IMR-90 (cell line): ENCODE results near the gene ITPKB. TPM values are rescaled to one million over a fixed set of nuclear protein-coding genes. Genes with fewer than 3 reads are reported as not detected.

Experiments used
- ATAC-seq: fragments of 200-7000 bp; cut with Tn5 transposase; 2 replicates; pipeline ENCODE4 v1.9.1; 2020; ENCODE audit warnings: low read depth, mild to moderate bottlenecking, moderate library complexity
- BruUV-seq: library from RNA; stranded (reverse); fragments of 400-500 nt; replicated peaks from 2 replicates; lab custom pipeline; 2021; lab: Mats Ljungman, UMichigan
- CTCF ChIA-PET: fragments of 300-600 bp; formaldehyde crosslinking; extraction: SDS; loops from one replicate; lab custom pipeline; 2021; ENCODE audit warnings: antibody characterized with exemption; lab: Yijun Ruan, JAX
- POLR2A ChIA-PET: fragments of 300-600 bp; sonication (Branson Sonifier 250); formaldehyde crosslinking; loops from one replicate; lab custom pipeline; 2022; ENCODE audit warnings: antibody characterized with exemption; ENCODE audit not compliant: unreplicated experiment; lab: Charles Lee
- DNase-seq: peaks from one replicate; pipeline ENCODE4 v3.0.0; 2013
- H2AFZ ChIP-seq: replicated peaks from 2 replicates; pipeline ENCODE3; 2013; ENCODE audit warnings: low read length, mild to moderate bottlenecking; ENCODE audit not compliant: poor library complexity
- H2AK5ac ChIP-seq: 2 replicates; pipeline ENCODE4 v1.6.1; 2013; ENCODE audit warnings: low read depth, low read length, inconsistent platforms
- H2AK9ac ChIP-seq: replicated peaks from 2 replicates; pipeline ENCODE3; 2013; ENCODE audit warnings: mild to moderate bottlenecking, low read depth, low read length, moderate library complexity; ENCODE audit not compliant: poor library complexity
- H2BK120ac ChIP-seq: 2 replicates; pipeline ENCODE4 v1.6.1; 2013; ENCODE audit warnings: low read depth, low read length, inconsistent platforms
- H2BK15ac ChIP-seq: 3 replicates; pipeline ENCODE4 v1.6.1; 2013; ENCODE audit warnings: low read depth, low read length, inconsistent platforms
- H2BK20ac ChIP-seq: 2 replicates; pipeline ENCODE4 v1.6.1; 2013; ENCODE audit warnings: low read depth, mild to moderate bottlenecking, inconsistent platforms, low read length, moderate library complexity
- H2BK5ac ChIP-seq: 2 replicates; pipeline ENCODE4 v1.6.1; 2013; ENCODE audit warnings: mild to moderate bottlenecking, low read depth, low read length, inconsistent platforms; ENCODE audit not compliant: poor library complexity, severe bottlenecking
- H3K14ac ChIP-seq: replicated peaks from 2 replicates; pipeline ENCODE4 v1.6.1; 2013; ENCODE audit warnings: low read depth, low read length, inconsistent platforms
- H3K18ac ChIP-seq: 2 replicates; pipeline ENCODE4 v1.6.1; 2013; ENCODE audit warnings: low read depth, low read length, control low read depth
- H3K23ac ChIP-seq: 2 replicates; pipeline ENCODE4 v1.6.1; 2013; ENCODE audit warnings: low read depth, low read length, inconsistent platforms
- H3K27ac ChIP-seq: 2 replicates; pipeline ENCODE4 v1.5.1; 2013; ENCODE audit warnings: mild to moderate bottlenecking, control low read depth, low read length; ENCODE audit not compliant: insufficient read depth
- H3K27me3 ChIP-seq: 2 replicates; pipeline ENCODE4 v1.6.1; 2013; ENCODE audit warnings: low read length; ENCODE audit not compliant: control insufficient read depth, insufficient read depth
- H3K36me3 ChIP-seq: 2 replicates; pipeline ENCODE4 v1.6.1; 2013; ENCODE audit warnings: low read length, mixed read lengths; ENCODE audit not compliant: control insufficient read depth, insufficient read depth
- H3K4ac ChIP-seq: 2 replicates; pipeline ENCODE4 v1.6.1; 2013; ENCODE audit warnings: low read depth, low read length, inconsistent platforms
- H3K4me1 ChIP-seq: 2 replicates; pipeline ENCODE4 v1.6.1; 2013; ENCODE audit warnings: low read length, mixed read lengths; ENCODE audit not compliant: control insufficient read depth, insufficient read depth
- H3K4me2 ChIP-seq: 2 replicates; pipeline ENCODE4 v1.6.1; 2013; ENCODE audit warnings: low read depth, mild to moderate bottlenecking, control low read depth, low read length, moderate library complexity
- H3K4me3 ChIP-seq: 2 replicates; pipeline ENCODE4 v1.5.1; 2013; ENCODE audit warnings: low read depth, mild to moderate bottlenecking, control low read depth, low read length, moderate library complexity; ENCODE audit not compliant: insufficient read depth
- H3K56ac ChIP-seq: 2 replicates; pipeline ENCODE4 v1.6.1; 2013; ENCODE audit warnings: low read length, inconsistent platforms; ENCODE audit not compliant: insufficient read depth; ENCODE audit errors: extremely low read depth
- H3K79me1 ChIP-seq, 2 experiments: 2 replicates each; pipeline ENCODE4 v1.6.1; 2013; ENCODE audit warnings: low read length in 2 of 2, inconsistent platforms in 1 of 2, low read depth in 1 of 2
- H3K9ac ChIP-seq: 2 replicates; pipeline ENCODE4 v1.6.1; 2013; ENCODE audit warnings: low read depth, low read length, control low read depth
- H3K9me1 ChIP-seq: 2 replicates; pipeline ENCODE4 v1.6.1; 2013; ENCODE audit warnings: low read length, inconsistent platforms; ENCODE audit not compliant: insufficient read depth
- H3K9me3 ChIP-seq: 2 replicates; pipeline ENCODE4 v1.6.1; 2013; ENCODE audit warnings: low read length; ENCODE audit not compliant: control insufficient read depth, insufficient read depth
- H4K20me1 ChIP-seq: 2 replicates; pipeline ENCODE4 v1.6.1; 2013; ENCODE audit warnings: low read length, inconsistent platforms; ENCODE audit not compliant: insufficient read depth
- H4K5ac ChIP-seq: 2 replicates; pipeline ENCODE4 v1.6.1; 2013; ENCODE audit warnings: mild to moderate bottlenecking, low read depth, low read length, control low read depth
- H4K8ac ChIP-seq, 2 experiments: 2 replicates each; pipeline ENCODE4 v1.6.1; 2013; ENCODE audit warnings: low read depth in 2 of 2, low read length in 2 of 2, control low read depth in 1 of 2, inconsistent platforms in 1 of 2
- H4K91ac ChIP-seq: 2 replicates; pipeline ENCODE4 v1.6.1; 2013; ENCODE audit warnings: low read depth, low read length, inconsistent platforms; ENCODE audit not compliant: insufficient read depth
- MAFK ChIP-seq: IDR thresholded peaks from 2 replicates; pipeline ENCODE4 v1.6.1; 2012; ENCODE audit warnings: low read depth, low read length, improper control_type of control experiment
- NFE2L2 ChIP-seq: fragments of 150-350 bp; IDR thresholded peaks from 2 replicates; pipeline ENCODE4 v1.6.1; 2016; ENCODE audit warnings: low read depth, mild to moderate bottlenecking, low read length
- RFX5 ChIP-seq: IDR thresholded peaks from 2 replicates; pipeline ENCODE4 v1.8.0; 2012; ENCODE audit warnings: low read depth, mild to moderate bottlenecking, low read length, moderate library complexity
- WGBS, 2 experiments: methylation state at CpG; one replicate each; pipeline versions ENCODE4 v1.1.5 to v1.1.7; 2013; ENCODE audit warnings: missing lambda C conversion rate in 2 of 2; ENCODE audit not compliant: insufficient read length in 1 of 2; ENCODE audit errors: extremely low coverage in 2 of 2; 5-methylcytosine and 5-hydroxymethylcytosine counted together
- dilution Hi-C: fragments of 300-500 bp; cut with HindIII; formaldehyde crosslinking; loops from one replicate; pipeline ENCODE4 v1.14.3; 2018; ENCODE audit warnings: low sequenced_read_pairs; ENCODE audit not compliant: unreplicated experiment
- in situ Hi-C: fragments of 300-500 bp; cut with MboI; formaldehyde crosslinking; loops from 3 replicates; pipeline ENCODE4 v1.14.3; 2019; ENCODE audit warnings: low sequenced_read_pairs, inconsistent platforms, mixed read lengths
- intact Hi-C: fragments of 100-400 bp; cut with micrococcal nuclease; formaldehyde crosslinking; loops from 2 replicates; pipeline ENCODE4 v1.10.0; 2022
- polyA plus RNA-seq, 3 experiments: library from polyadenylated mRNA; depleted of rRNA; stranded (reverse); fragments of >200 nt; gene quantifications; 2 replicates each; pipeline ENCODE4 v1.2.3, GENCODE V29; 2012; ENCODE audit warnings: low replicate concordance in 1 of 3
- total RNA-seq: library from RNA; depleted of rRNA; stranded (reverse); fragments of >200 nt; gene quantifications from 2 replicates; pipeline ENCODE4 v1.2.3, GENCODE V29; 2012

ITPKB gene
- total and polyA plus RNA-seq, 2 of the 4 experiments (the other 2 are of a cell fraction) = 0.72 to 1.4 TPM

- Histone ChIP-seq H2AK9ac (no peak overlapping the region), H3K4me1 (peaks cover 2% of the 10 kb centered on the region; the same call in 1 of the 2 replicates), H2AFZ (no peak overlapping the region), H3K14ac (no peak overlapping the region), H3K9me1 (no peaks in the 10 kb centered on the region), H2BK20ac (no peak overlapping the region), H3K27me3 (peaks cover 16% of the 10 kb centered on the region), H3K56ac (no peak overlapping the region), H3K79me1 (no peaks in the 10 kb centered on the region), H2BK5ac (no peak overlapping the region), H3K9me3 (no peaks in the 10 kb centered on the region), H3K27ac (no peak overlapping the region), H3K4me3 (no peak overlapping the region), H2BK120ac (no peak overlapping the region), H4K91ac (no peak overlapping the region), H3K4me2 (no peak overlapping the region), H4K5ac (no peak overlapping the region), H3K4ac (no peak overlapping the region), H4K8ac (no peak overlapping the region), H3K18ac (no peak overlapping the region), H2BK15ac (no peak overlapping the region), H3K36me3 (no peaks in the 10 kb centered on the region), H3K23ac (no peak overlapping the region), H3K9ac (no peak overlapping the region), H2AK5ac (no peak overlapping the region), H4K20me1 (no peaks in the 10 kb centered on the region)
- CTCF ChIA-PET = no interaction called here
- in situ Hi-C loops (no loop called here), intact Hi-C loops (no loop called here), dilution Hi-C loops (no loop called here)
- POLR2A ChIA-PET = no interaction called here
- TF ChIP-seq RFX5 (no peak), MAFK (no peak), NFE2L2 (no peak)
- DNase-seq = no peak
- ATAC-seq = no peak
- 41% methylated on average over 3 of the region's 4 CpGs; no CpG with 5 or more reads in 1 of the 2 experiments for WGBS, 2 experiments
- BruUV-seq = no TSS peak
Observed at GRCh38 chr1:226782845-226783601, 43.9 kb upstream of the ITPKB start.
